ENCODE results near the gene CD160. TPM values are rescaled to one million over a fixed set of nuclear protein-coding genes. Genes with fewer than 3 reads are reported as not detected.
"Not testable (repeated sequence)": the region's sequence is repeated elsewhere in the genome, so short reads cannot be mapped to it uniquely, and the experiment has no call there.

The CD160 gene
- total and polyA plus RNA-seq, 4 donors = 0.21 to 0.63 (median 0.52) TPM

GRCh38 chr1:145720556-145720877 is 1.2 kb downstream of the CD160 start:
- Histone ChIP-seq H3K4me3 (no peak overlapping the region), H3K27me3 (ENCODE audit: control insufficient read depth in 3 of 3, insufficient read depth in 3 of 3, low read length in 2 of 3) (peaks cover 0 to 10% (median 2%) of the 10 kb centered on the region in 3 donors), H3K9ac (ENCODE audit: insufficient read depth in 1 of 2, low read length in 2 of 2) (no peak overlapping the region), H3K9me3 (ENCODE audit: control insufficient read depth in 4 of 4, insufficient read depth in 3 of 4, low read length in 3 of 4) (no peaks in the 10 kb centered on the region), H3K4me1 (ENCODE audit: control insufficient read depth in 5 of 5, insufficient read depth in 5 of 5, low read length in 5 of 5) (peaks cover 0 to 8% (median 3%) of the 10 kb centered on the region in 5 donors), H3K36me3 (ENCODE audit: control insufficient read depth in 4 of 4, insufficient read depth in 4 of 4, low read length in 4 of 4) (no peaks in the 10 kb centered on the region), H3K27ac (ENCODE audit: low read depth in 1 of 2, low read length in 1 of 2) (no peak overlapping the region)
- ATAC-seq (ENCODE audit: insufficient read depth, low FRiP score) (no peak), DNase-seq (no peak)
- TF ChIP-seq CTCF (IDR thresholded peaks at IDR 0.05; ENCODE audit: control extremely low read depth, extremely low read depth) = no peak
- WGBS, 2 donors = 40 to 45% methylated on average over 5 of the region's 5 CpGs

- Histone ChIP-seq H3K4me3 (no peak overlapping the region), H3K27ac (ENCODE audit: low read depth in 1 of 2, low read length in 1 of 2) (no peak overlapping the region), H3K36me3 (ENCODE audit: control insufficient read depth in 4 of 4, insufficient read depth in 4 of 4, low read length in 4 of 4) (no peaks in the 10 kb centered on the region), H3K9ac (ENCODE audit: insufficient read depth in 1 of 2, low read length in 2 of 2) (no peak overlapping the region), H3K27me3 (ENCODE audit: control insufficient read depth in 3 of 3, insufficient read depth in 3 of 3, low read length in 2 of 3) (peaks cover 0 to 10% (median 2%) of the 10 kb centered on the region in 3 donors), H3K4me1 (ENCODE audit: control insufficient read depth in 5 of 5, insufficient read depth in 5 of 5, low read length in 5 of 5) (peaks cover 0 to 8% (median 3%) of the 10 kb centered on the region in 5 donors), H3K9me3 (ENCODE audit: control insufficient read depth in 4 of 4, insufficient read depth in 3 of 4, low read length in 3 of 4) (no peaks in the 10 kb centered on the region)
- ATAC-seq (ENCODE audit: insufficient read depth, low FRiP score) = peak; percentile 92
- WGBS, 2 donors = 9 to 10% methylated on average over 43 to 47 of the region's 47 CpGs
- DNase-seq = peak; percentile 59 to 67 (median 65)
- peak; percentile 78 for TF ChIP-seq CTCF (IDR thresholded peaks at IDR 0.05; ENCODE audit: control extremely low read depth, extremely low read depth)
Measured at GRCh38 chr1:145720878-145721671, 1.8 kb downstream of the CD160 start.

- not testable (repeated sequence) for H3K36me3 ChIP-seq (ENCODE audit: control insufficient read depth in 4 of 4, insufficient read depth in 4 of 4, low read length in 4 of 4); H3K4me1 ChIP-seq (ENCODE audit: control insufficient read depth in 5 of 5, insufficient read depth in 5 of 5, low read length in 5 of 5); ATAC-seq (ENCODE audit: insufficient read depth, low FRiP score); DNase-seq; H3K4me3 ChIP-seq; H3K9me3 ChIP-seq (ENCODE audit: control insufficient read depth in 4 of 4, insufficient read depth in 3 of 4, low read length in 3 of 4); H3K27me3 ChIP-seq (ENCODE audit: control insufficient read depth in 3 of 3, insufficient read depth in 3 of 3, low read length in 2 of 3); H3K9ac ChIP-seq (ENCODE audit: insufficient read depth in 1 of 2, low read length in 2 of 2); H3K27ac ChIP-seq (ENCODE audit: low read depth in 1 of 2, low read length in 1 of 2)
- WGBS, 2 donors = 93 to 100% methylated on average over 5 of the region's 5 CpGs
Measured at GRCh38 chr1:145726193-145726592, 6.9 kb downstream of the CD160 start.

- TF ChIP-seq CTCF (IDR thresholded peaks at IDR 0.05; ENCODE audit: control extremely low read depth, extremely low read depth) = no peak
- ATAC-seq (ENCODE audit: insufficient read depth, low FRiP score) (no peak), DNase-seq (peak in 1 of 3 donors; percentile 42)
- Histone ChIP-seq H3K9me3 (ENCODE audit: control insufficient read depth in 4 of 4, insufficient read depth in 3 of 4, low read length in 3 of 4) (no peaks in the 10 kb centered on the region), H3K36me3 (ENCODE audit: control insufficient read depth in 4 of 4, insufficient read depth in 4 of 4, low read length in 4 of 4) (no peaks in the 10 kb centered on the region), H3K9ac (ENCODE audit: insufficient read depth in 1 of 2, low read length in 2 of 2) (no peak overlapping the region), H3K27me3 (ENCODE audit: control insufficient read depth in 3 of 3, insufficient read depth in 3 of 3, low read length in 2 of 3) (no peaks in the 10 kb centered on the region), H3K4me3 (no peak overlapping the region), H3K27ac (ENCODE audit: low read depth in 1 of 2, low read length in 1 of 2) (no peak overlapping the region), H3K4me1 (ENCODE audit: control insufficient read depth in 5 of 5, insufficient read depth in 5 of 5, low read length in 5 of 5) (no peaks in the 10 kb centered on the region)
- 66 to 74% methylated on average over 5 of the region's 5 CpGs for WGBS, 2 donors
Measured at GRCh38 chr1:145729196-145729595, 9.9 kb downstream of the CD160 start.

Measured in lung (tissue), 12 donors.